Stimulated activated CD8-positive, alpha-beta memory T cell treated with anti-CD3 and anti-CD28 coated beads, Interleukin-2, amount 100 ng/mL, for 1 hour (primary cell): ENCODE results near the gene OGN.
A peak's percentile ranks its signal among the peaks of the same experiment; 100 is the strongest.
"Not testable (repeated sequence)": the region's sequence is repeated elsewhere in the genome, so short reads cannot be mapped to it uniquely, and the experiment has no call there.

ENCODE experiments used
- DNase-seq, 2 donors: peaks; one replicate each; pipeline ENCODE4 v3.0.0-alpha.2; 2020; ENCODE audit warnings: low read depth in 2 of 2

OGN gene

GRCh38 chr9:92404042-92404836 is at the start of gene OGN:
Gene OGN, minus strand, starts transcription at chr9:92404578. Its CDS starts 1,171 bp downstream, at chr9:92403407.
- no peak for DNase-seq

DNA sequence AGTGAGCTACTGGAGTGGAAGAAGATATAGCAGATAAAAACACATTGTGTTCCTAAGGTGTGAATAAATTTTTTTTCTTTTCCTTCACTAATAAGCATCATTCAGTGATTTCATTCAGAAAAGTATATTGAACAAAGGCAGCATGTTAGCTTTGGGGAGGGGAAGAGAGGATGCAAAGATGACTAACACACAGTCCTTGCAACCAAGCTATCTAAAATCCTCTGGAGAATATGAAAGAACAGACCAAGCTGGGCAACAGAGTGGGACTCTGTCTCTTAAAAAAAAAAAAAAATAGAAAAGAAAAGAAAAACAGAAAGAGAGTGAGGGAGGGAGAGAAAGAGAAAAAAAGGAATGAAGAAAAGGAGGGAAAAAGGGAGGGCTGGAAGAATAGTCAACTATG is 42.2 kb upstream of the OGN start:
- no peak for DNase-seq

GRCh38 chr9:92444841-92445240 is 40.5 kb upstream of the OGN start:
- no peak for DNase-seq

DNA sequence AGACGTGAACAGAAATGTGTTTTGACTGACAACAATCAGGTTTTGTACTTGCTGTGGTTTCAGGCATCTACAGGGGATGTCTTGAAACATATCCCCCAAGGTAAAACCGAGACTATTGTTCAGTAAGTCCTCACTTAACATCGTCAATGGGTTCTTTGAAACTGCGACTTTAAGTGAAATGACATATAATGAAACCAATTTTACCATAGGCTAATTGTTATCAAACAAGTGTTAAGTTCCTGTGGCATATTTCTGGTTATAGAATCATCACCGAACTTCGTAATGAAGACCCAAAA is 36.3 kb upstream of the OGN start:
- DNase-seq: no peak

DNA sequence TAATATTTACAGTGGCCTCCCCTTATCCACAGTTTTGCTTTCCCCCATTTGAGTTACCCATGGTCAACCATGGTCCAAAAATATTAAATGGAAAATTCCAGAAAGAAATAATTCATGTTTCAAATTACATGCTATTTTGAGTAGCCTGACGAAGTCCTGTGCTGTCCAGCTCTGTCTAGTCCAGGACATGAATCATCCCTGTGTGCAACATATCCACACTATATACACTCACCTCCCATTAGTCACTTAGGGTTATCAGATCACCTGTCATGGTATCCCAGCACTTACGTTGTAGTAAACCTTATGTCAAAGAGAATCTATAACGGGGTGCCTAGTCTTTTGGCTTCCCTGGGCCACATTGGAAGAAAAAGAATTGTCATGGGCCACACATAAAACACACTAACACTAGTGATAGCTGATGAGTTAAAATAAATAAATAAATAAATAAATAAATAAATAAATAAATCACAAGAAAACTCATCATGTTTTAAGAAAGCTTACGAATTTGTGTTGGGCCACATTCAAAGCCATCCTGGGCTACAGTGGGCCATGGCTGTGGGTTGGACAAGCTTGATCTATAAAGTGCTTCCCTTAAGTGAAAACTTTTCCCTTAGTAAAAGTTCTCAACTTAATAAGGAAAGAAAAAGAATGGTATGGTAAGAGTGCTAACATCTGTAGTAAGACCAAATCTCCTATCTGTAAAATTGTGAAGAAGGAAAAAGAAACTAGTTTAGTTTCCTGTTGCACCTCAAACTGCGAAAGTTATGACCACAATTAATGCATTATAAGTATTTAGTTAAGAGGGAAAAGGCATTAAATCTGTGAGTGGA is 35.8 kb upstream of the OGN start:
- no peak for DNase-seq

DNA sequence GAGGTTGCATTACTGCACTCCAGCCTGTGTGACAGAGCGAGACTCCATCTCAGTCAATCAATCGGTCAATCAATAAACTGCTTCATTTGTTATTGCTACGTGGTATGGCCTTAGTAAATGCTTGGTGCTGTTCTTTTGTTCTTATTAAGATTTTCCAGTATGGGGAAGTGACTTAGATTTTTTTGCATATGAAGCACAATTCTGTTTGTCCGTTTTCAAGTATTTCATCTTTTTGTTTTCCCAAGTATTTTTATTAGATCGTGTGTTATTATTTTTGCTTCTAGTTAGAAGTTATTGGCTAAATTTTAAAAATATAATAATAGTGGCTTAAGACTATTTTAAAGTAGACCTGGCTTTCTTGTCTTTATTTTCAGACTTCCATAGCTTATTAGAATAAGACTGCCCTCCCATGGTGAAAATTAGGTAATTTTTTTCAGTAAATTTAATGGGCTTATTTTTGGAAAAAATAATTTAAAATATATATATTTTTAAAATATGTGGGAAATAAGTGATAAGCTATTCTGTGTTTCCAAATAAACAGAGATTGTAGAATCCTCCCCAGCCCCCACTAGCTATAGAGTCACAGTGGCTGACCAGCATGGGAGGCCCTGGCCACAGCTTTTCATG is 34.6 kb upstream of the OGN start:
- DNase-seq: no peak

- DNase-seq: no peak
Measured at GRCh38 chr9:92435263-92435662, 30.9 kb upstream of the OGN start.

GRCh38 chr9:92432972-92433548 is 28.7 kb upstream of the OGN start:
- no peak for DNase-seq

DNA sequence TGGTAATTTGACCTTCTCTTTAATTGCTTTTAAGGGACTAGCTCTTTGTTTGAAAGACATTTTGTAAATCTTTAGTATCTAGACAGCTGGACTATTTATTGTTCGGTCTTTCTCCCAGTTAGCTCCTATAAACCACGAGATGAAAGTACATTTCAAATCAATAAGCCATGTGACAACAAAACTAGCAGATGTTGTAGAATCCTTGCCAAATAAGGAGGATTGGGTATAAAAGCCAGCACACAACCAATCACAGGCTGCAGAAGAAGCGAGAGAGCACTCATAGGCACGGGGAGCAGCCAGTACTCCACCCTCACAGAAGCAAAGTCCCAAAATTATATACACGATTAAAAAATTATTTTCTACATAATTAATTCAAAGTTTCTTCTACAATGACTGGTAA is 28.0 kb upstream of the OGN start:
- DNase-seq: no peak

- DNase-seq: no peak
Measured at GRCh38 chr9:92429836-92430235, 25.5 kb upstream of the OGN start.

GRCh38 chr9:92426501-92427145 is 22.2 kb upstream of the OGN start:
- no peak for DNase-seq

GRCh38 chr9:92425474-92425873 is 21.1 kb upstream of the OGN start:
- no peak for DNase-seq

DNA sequence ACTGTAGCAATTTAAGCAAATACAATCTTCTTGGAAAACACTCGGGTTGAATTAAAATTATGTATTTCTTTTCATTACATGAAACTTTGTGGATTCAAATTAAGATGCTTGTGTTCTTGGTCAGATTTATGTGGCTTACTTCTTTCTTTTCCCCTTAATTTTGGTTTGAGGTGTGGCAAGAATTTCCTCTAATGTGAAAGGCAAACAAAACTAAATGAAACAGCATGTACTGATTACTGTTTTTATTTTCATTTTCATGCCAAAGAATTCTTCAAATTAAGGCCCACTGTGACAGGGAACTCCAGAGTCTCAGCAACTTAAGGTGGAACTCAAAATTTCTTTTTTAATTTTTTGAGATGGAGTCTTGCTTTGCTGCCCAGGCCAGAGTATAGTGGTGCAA is 20.0 kb upstream of the OGN start, which contains the start of gene OMD:
Gene OMD (minus strand): TSS at position 132 of the 400 bp plus-strand sequence. CDS start 6,913 bp downstream, outside the sequence.
- DNase-seq: no peak

DNA sequence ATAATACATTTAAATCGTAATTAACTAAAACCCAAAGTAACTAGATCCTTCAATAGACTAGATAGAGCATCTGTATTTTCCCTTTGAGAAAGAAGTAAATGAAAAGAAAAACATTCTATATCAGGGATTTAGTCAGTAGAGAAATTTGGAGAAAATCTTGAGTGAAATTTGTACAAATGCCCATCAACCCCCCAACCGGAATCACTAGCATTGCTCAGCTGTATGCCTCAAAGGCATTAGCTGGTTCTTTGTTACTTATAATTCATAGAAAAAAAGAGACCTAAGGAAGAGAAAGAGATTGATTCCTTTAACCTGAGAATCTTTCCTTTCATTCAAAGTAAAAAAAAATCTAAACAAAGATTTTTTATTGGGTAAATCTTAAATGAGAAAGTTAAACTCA is 19.2 kb upstream of the OGN start:
- no peak for DNase-seq

DNA sequence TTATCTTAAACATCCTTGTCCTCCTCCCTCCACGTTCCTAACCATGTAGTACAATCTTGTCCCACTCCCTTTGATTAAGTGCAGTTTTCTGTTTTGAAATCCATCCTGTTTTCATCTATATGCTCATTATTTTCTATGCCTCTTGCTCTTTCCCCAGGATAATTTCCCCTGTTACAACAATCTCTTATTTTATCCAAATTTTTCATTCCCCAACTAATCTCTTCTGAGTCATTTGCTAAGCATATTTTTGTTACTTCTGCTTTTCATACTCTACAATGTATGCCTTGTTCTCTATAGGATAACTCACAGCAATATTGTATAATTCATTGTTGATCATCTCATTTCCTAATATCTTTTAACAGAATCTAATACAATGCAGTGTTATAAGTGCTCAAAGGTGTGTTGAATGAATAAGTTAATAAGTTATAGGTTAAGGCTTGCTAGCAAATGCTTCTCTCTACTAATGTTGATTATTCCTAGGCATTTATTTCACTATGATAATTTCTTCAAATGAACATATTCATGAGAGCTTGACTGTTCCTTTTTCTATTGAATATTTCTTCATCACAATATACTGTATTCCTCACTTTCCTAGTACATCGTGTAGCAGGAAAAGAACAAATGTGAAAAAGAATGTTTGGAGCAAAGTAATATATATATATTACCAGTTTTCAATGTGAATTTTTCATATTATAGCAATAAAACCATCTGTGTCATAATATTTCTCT is 18.4 kb upstream of the OGN start:
- DNase-seq: no peak

- no peak for DNase-seq
Measured at GRCh38 chr9:92414566-92414965, 10.2 kb upstream of the OGN start.

- DNase-seq: not testable (repeated sequence)
Measured at GRCh38 chr9:92411157-92411556, 6.8 kb upstream of the OGN start.

- no peak for DNase-seq
Measured at GRCh38 chr9:92408747-92409478, 4.5 kb upstream of the OGN start.

DNA sequence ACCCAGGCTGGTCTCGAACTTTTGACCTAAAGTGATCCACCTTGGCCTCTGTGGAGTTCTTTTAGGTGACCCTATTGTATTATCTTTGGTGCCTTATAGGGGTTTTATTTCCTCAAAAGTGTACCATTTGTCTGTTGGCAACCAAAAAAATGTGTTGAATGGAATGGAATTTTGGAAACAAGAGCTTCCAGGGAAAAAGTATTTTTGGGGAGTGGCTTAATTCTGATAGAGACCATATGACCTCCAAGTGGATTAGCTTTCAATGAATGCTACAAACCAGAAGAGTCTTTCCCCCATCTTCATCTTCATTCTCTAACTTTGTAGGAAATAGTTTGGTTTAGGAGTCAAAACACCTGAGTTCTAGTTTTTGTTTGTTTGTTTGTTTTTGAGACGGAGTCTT is 3.4 kb upstream of the OGN start:
- DNase-seq: no peak

- peak in 1 of 2 donors; percentile 9 for DNase-seq
Measured at GRCh38 chr9:92406477-92406876, 2.1 kb upstream of the OGN start.
